ENCODE measurements around the gene ANKUB1.
"Not testable (repeated sequence)": the region's sequence is repeated elsewhere in the genome, so short reads cannot be mapped to it uniquely, and the experiment has no call there.

ANKUB1 gene

DNA sequence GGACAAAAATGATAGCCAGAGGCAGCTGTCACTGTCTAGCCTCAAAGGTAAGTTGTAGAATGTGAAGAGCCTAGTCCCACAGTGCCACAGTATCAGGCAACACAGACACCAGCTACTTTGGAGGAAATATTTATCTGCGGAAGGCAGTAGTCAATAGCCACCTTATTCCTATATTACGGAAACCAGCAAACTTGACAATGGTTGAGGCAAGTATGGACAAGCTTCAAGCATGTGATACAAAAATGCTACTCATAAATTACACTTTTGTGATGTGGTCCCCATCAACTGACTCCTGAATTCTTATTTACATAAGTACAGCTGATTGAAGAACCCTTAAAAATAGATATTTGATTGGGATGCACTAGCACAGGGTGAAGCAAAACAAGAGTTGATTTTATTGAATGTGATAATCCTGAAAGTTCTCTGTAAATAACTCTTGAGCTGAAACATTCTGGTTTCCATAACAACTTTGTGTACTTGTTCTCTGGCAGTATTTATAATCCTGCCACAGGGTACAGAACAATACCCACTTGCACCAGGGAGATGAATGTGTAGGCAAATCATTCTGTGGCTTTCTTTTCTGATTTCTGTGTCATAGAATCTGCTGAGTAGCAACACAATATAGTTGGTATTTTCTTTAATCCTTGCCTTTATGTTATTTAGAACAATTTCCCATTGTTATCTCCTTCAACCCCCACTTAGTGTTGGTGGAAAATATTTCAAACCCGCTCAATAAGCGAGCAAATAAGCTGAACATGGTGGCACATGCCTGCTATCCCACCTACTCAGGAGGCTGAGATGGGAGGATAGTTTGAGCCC lies at the start of gene ANKUB1:
Gene ANKUB1 (minus strand): TSS at position 103 of the 819 bp plus-strand sequence. CDS start 188 bp downstream, outside the sequence.
- no peak for DNase-seq (ENCODE audit: low spot score)

DNA sequence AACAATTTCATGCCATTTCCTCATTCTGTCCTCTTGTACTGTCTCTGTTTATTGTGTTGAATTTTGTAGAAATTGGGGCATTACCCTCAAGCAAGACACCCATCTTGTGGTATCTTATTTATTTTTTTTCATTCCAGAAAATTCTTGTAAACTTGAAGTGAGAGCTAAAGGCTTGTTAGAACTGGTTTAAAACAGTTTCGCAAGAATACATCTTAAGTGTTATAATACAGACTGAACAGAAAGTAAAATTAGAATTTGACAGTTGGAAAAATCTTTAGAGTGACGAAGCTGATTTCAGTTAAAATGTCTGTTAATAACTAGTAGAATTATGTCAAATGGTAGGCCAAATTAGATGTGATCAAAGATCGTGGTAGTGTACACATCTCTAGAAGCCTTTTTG lies 47.5 kb upstream of the ANKUB1 start:
- no peak for DNase-seq (ENCODE audit: low spot score)

DNA sequence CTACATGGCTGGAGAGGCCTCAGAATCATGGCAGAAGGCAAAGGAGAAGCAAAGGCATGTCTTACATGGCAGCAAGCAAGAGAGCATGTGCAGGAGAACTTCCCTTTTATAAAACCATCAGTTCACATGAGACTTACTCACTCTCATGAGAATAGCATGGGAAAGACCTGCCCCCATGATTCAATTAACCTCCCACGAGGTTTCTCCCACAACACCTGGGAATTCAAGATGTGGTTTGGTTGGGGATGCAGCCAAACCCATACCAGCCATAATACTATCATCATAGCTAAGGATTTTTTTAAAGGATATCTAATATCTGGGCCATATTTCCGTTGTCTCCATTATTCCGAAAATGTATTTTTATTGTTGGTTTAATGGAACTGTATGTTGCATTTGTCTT lies 47.1 kb upstream of the ANKUB1 start:
- DNase-seq (ENCODE audit: low spot score) = not testable (repeated sequence)

DNA sequence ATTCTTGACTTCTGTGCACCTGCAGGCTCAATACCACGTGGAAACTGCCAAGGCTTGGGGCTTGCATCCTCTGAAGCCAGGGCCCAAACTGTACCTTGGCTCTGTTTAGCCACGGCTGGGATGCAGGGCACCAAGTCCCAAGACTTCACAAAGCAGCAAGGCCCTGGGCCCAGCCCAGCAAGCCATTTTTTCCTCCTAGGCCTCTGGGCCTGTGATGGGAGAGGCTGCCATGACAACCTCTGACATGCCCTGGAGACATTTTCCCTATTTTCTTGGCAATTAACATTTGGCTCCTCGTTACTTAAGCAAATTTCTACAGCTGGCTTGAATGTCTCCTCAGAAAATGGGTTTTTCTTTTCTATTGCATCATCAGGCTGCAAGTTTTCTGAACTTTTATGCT lies 46.1 kb upstream of the ANKUB1 start:
- DNase-seq (ENCODE audit: low spot score) = not testable (repeated sequence)

DNA sequence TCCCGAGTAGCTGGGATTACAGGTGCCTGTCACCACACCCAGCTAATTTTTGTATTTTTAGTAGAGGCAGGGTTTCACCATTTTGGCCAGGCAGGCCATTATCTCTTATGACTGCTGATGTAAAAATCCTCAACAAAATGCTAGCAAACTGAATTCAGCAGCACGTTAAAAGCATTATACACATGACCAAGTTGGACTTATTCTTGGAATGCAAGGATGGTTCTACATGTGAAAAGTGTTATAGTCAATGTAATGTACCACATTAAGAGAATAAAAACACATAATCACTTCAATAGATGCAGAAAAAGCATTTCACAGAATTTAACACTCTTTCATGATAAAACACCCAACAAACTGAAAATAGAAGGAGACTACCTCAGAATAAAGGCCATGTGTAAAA lies 40.9 kb upstream of the ANKUB1 start:
- DNase-seq (ENCODE audit: low spot score) = no peak

DNA sequence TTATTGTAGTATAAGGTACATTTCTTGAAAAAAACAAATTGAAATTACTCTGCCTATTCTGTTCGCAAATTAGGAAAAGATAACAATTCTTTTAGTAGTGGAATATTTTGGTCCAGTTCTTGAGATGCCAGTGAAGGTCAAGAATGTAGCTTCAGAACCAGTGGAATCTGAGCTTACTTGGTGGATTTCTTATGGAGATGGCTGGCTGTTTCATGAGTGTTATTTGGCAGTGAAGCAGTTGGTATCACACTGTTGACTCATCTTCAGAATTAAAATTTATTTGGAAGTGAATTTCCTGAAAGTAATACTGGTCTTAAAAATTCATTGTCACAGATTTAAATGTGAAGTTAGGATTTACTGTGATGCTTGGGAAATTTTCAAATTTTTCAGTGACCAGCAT lies 39.7 kb upstream of the ANKUB1 start:
- DNase-seq (ENCODE audit: low spot score) = no peak

DNA sequence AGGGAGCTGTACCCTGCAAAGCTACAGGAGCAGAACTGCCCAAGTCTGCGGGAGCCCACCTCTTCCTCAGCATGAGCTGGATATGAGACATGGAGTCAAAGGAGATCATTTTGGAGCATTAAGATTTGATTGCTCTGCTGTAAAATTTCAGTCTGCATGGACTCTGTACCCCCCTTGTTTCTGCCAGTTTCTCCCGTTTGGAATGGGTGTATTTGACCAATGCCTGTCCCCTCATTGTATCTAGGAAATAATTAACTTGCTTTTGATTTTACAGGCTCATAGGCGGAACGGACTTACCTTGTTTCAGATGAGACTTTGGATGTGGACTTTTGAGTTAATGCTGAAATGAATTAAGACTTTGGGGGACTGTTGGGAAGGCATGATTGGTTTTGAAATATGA lies 39.0 kb upstream of the ANKUB1 start:
- DNase-seq (ENCODE audit: low spot score) = no peak

- no peak for DNase-seq (ENCODE audit: low spot score)
These were observed 38.5 kb upstream of the ANKUB1 start for GRCh38 chr3:149830902-149831301.

DNA sequence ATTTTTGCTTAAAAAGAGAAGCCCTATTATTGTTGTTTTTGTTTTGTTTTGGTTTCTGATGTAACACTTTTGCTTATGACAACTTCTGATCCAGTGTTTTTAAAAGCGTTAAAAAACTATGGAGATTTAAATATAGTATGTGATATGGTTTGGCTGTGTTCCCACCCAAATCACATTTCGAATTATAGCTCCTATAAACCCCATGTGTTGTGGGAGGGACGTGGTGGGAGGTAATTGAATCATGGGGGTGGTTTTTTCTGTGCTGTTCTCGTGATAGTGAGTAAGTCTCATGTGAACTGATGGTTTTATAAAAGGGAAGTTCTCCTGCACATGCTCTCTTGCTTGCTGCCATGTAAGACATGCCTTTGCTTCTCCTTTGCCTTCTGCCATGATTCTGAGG lies 37.3 kb upstream of the ANKUB1 start:
- not testable (repeated sequence) for DNase-seq (ENCODE audit: low spot score)

GRCh38 chr3:149828390-149828789 lies 36.0 kb upstream of the ANKUB1 start:
- no peak for DNase-seq (ENCODE audit: low spot score)

- DNase-seq (ENCODE audit: low spot score) = no peak
These were observed 34.3 kb upstream of the ANKUB1 start for GRCh38 chr3:149826636-149827035.

DNA sequence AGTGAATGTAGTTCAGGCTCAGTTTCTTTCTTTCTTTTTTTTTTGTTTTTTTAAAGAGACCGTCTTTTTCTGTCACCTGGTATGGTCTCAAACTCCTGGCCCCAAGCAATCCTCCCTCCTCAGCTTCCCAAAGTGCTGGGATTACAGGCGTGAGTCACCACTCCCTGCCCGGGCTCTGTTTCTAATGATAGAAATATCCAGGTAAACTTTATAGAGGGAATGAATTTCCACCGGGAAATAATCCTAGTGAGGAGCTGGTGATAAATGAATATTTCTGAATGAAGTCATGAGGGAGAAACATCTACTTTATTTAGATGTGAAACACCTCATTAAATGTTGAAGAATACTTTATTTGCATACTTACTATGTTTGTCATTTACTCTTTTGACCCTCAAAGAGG lies 27.8 kb upstream of the ANKUB1 start:
- DNase-seq (ENCODE audit: low spot score) = peak; percentile 22

DNA sequence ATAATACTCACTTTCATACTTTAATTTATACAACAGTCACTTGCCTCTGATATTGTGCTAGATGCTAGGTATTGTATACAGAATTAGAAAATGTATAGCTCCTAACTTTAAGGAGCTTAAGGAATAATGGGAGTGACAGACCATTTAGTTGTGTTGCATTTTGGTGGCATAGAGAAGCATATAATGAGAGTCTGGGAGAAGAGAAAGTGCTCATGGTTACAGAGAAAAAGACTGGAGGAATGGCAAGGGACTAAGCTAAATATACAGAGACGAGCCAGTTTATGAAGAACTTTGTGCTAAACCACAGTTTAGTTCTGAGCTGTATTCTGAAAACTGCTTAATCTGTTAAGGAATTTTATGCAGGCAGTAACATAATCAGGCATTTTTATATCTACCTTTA lies 27.1 kb upstream of the ANKUB1 start:
- DNase-seq (ENCODE audit: low spot score) = no peak

GRCh38 chr3:149816986-149817385 lies 24.6 kb upstream of the ANKUB1 start:
- no peak for DNase-seq (ENCODE audit: low spot score)

DNA sequence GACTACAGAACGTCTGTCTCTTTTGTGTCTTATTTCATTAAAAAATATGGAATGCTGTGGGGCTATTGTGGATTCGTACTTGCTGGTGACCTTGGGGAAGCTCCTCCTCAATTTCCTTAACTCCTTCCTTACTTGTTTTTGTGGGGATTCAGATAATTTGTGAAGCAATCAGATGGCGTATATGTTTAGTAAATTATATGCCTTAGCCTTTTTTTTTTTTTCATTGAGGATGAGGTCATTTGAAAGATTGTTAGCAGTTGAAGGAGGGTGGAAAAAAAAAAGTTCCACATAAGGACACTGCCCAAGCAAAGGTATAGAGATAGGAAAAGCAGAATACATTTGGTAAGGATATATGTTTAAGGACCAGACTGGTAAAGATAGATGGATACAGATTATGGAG lies 24.0 kb upstream of the ANKUB1 start:
- no peak for DNase-seq (ENCODE audit: low spot score)

DNA sequence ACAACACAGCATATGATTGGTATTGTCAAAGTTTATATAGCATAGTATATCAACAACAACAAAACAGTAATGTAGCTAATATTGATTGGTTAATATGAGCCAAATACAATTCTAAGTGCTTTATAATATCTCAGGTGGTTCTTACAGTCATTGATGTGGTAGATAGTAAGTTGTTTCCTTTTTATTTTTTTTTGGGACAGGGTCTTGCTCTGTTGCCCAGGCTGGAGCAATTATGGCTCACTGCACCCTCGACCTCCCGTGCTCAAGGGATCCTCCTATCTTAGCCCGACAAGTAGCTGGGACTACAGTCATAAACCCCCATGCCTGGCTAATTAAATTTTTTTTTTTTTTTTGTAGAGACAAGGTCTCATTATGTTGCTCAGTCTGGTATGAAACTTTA lies 23.4 kb upstream of the ANKUB1 start:
- no peak for DNase-seq (ENCODE audit: low spot score)

GRCh38 chr3:149815321-149815720 lies 23.0 kb upstream of the ANKUB1 start:
- no peak for DNase-seq (ENCODE audit: low spot score)

DNA sequence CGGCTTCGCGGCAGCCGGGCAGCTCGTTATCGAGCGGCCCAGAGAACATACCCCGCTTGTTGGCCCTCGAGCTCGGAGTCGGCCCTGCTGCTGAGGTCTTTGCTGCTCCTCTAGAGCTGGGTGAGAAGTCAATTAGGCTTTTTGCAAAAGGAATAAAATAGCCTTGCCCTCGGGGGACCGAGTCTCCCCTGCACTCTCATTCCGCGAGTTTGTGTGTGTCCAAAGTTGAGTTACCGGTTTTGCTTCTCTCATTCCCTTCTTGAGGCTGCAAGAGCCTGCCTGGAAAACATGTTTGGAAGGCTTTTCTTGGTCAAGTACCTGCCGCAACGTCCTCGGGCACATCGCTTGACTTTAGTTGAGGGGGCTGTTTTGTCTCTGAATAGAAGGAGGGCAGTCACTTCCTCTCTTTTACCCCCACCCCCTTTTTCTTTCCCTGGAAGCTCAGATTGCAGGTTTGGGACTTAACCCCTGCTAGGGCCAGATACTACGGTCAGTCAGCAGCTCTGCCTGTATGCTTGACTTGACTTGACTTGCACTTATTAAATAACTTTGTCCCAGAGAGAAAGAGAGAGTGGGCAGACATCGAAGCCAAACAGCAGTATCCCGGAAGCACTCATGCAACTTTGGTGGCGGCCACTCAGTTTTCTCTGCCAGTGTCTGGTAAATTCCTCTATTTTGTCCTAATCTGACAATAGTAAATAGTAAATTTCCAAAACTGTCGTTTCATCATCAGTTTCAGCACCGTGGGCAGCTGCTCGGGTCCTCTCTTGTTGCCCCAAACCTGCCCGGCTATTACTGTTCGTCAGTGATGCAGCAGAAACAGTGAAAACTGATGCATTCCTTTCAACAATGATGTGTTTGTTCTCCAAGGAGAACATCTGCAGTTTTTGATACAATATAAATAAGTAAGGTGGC lies 21.3 kb upstream of the ANKUB1 start:
- peak; percentile 26 for DNase-seq (ENCODE audit: low spot score)

GRCh38 chr3:149812606-149813366 lies 20.4 kb upstream of the ANKUB1 start, which contains the start of gene RNF13:
Gene RNF13 (plus strand): TSS chr3:149813215. CDS start chr3:149846027, 32,812 bp downstream.
- DNase-seq (ENCODE audit: low spot score) = peak; percentile 91

DNA sequence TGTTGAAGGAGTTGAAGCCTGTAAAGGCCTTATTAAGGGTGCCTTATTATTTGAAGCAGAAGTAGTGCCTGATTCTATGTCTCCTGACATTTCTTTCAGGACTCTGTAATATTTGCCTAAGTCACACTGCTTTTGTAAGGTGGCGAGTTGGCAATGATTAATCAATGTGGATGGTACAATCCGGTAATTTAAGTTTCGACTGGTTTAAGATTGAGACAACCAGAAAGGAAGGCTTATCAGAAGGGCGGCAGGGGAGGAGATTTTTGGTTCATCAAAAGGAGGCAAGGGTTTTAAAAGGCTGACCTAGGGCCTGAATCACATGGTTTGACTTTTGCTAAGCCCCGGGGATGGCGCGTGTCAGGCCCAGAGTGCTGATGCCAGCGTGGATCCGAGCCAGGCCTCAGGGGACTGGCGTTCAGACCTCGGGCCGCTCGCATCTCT lies 19.8 kb upstream of the ANKUB1 start:
- DNase-seq (ENCODE audit: low spot score) = no peak

DNA sequence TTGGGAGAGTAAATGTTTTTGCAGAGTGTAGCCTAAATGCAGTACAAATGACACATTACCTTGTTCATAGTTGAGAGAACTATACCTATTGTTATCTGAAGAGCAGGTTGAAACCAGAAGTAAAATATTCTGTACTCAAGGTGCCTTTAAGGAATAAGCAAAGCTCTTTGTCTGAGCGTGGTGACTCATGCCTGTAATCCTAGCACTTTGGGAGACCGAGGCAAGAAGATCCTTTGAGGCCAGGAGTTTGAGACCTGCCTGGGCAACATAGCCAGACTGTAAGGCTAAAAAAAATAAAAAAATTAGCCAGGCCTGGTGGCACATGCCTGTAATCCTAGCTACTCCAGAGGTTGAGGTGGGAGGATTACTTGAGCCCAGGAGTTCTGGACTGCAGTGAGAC lies 18.5 kb upstream of the ANKUB1 start:
- no peak for DNase-seq (ENCODE audit: low spot score)

- no peak for DNase-seq (ENCODE audit: low spot score)
These were observed 17.3 kb upstream of the ANKUB1 start for GRCh38 chr3:149809699-149810098.
